Measurements from ENCODE around the gene CDC14C.
"Not testable (repeated sequence)": the region's sequence is repeated elsewhere in the genome, so short reads cannot be mapped to it uniquely, and the experiment has no call there.

CDC14C gene

DNA sequence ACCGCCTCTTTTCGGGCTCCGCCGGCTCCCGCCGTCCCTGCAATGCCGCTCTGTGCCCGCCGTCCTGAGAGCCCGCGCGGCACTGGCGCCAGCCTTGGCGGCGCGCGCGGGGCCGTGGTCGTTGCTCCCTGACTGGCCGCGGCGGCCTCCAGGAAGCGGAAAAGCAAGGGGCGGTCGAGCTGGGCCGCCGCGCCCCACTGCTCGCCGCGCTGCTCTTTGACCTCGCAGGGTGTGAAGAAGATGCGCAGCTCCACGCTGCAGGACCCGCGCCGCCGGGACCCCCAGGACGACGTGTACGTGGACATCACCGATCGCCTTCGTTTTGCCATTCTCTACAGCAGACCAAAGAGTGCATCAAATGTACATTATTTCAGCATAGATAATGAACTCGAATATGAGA is at the start of gene CDC14C:
TSS of gene CDC14C (plus strand) at position 115 of the 400 bp plus-strand sequence. CDS start at position 241, 126 bp downstream.
- FAIRE-seq: no peak

- no peak for FAIRE-seq
Observed at GRCh38 chr7:48875045-48875916, 49.1 kb upstream of the CDC14C start.

DNA sequence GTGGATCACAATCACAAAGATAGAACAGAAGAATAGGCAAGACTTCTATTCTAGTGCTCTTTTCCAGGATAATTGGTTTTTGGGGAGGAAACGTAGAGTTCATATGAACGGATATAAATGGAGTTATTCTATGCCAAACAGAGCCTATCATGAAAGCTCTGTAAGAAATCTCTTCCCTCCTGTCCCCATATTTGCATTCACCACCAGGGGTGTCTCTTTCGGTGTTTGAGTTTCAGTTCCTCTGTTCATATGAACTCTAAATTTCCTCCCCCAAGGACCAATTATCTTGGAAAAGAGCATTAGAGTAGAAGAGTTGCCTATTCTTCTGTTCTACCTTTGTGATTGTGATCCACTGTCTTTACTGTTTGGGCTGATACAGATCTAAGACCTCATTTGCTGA is 48.3 kb upstream of the CDC14C start:
- FAIRE-seq: no peak

DNA sequence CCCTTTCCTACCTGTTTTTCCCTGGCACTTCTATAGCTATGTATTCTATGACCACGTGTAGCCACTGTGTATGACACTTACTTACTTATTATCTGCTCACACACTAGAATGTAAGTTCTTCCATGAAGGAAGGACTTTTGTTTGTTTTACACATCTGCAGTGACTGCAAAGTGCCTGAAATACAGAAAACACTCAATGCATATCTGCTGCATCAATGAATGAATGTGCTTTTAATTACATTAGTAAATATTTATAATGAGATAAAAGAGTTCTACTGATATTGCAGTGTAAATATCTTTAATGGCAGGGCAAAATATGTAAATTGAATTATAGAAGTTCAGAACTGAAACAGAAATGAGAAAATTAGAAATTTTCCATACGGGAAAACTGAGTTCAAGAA is 43.5 kb upstream of the CDC14C start:
- FAIRE-seq: no peak

GRCh38 chr7:48887500-48887899 is 36.8 kb upstream of the CDC14C start:
- no peak for FAIRE-seq

GRCh38 chr7:48894574-48894973 is 29.8 kb upstream of the CDC14C start:
- no peak for FAIRE-seq

- no peak for FAIRE-seq
Observed at GRCh38 chr7:48899932-48900331, 24.4 kb upstream of the CDC14C start.

- FAIRE-seq: no peak
Observed at GRCh38 chr7:48901966-48902365, 22.4 kb upstream of the CDC14C start.

GRCh38 chr7:48904975-48905374 is 19.4 kb upstream of the CDC14C start:
- no peak for FAIRE-seq

DNA sequence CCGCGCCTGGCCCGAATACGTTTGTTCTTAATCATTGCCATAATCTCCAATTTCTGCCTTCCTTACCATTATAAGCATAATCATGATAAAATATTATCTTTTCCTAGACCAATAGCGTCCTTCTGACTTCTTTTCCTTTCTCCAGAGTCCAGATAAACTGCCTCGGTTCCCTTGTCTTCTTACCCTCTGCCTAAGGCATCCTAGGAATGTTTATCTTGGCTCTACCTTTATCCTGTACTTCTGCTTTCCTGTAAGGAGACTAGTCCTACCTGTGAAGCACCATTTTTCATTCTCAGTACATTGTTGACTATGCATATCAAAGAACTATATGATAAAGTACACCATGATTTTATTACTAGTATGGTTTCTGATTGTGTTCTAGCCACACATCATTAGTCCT is 18.7 kb upstream of the CDC14C start:
- not testable (repeated sequence) for FAIRE-seq

DNA sequence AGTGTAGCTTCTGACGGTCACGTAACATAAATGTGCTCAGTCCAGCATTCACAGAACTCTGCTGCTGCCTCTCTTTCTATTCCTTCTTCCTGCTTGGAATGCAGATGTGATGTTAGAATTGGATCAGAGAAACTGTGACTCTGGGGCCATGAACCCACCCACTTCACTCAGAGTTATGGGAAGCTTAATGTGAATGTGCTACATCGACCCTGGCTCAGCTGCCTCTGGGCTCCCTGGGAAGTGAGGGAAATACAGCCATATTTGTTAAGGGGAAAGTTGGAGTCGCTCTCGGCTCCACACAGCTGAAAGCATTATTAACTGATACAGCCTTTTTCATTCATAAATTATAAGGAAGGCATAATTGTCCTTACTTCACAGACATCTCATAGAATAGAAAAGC is 14.5 kb upstream of the CDC14C start:
- FAIRE-seq: not testable (repeated sequence)

- no peak for FAIRE-seq
Observed at GRCh38 chr7:48931481-48931880, 7.1 kb downstream of the CDC14C start.

DNA sequence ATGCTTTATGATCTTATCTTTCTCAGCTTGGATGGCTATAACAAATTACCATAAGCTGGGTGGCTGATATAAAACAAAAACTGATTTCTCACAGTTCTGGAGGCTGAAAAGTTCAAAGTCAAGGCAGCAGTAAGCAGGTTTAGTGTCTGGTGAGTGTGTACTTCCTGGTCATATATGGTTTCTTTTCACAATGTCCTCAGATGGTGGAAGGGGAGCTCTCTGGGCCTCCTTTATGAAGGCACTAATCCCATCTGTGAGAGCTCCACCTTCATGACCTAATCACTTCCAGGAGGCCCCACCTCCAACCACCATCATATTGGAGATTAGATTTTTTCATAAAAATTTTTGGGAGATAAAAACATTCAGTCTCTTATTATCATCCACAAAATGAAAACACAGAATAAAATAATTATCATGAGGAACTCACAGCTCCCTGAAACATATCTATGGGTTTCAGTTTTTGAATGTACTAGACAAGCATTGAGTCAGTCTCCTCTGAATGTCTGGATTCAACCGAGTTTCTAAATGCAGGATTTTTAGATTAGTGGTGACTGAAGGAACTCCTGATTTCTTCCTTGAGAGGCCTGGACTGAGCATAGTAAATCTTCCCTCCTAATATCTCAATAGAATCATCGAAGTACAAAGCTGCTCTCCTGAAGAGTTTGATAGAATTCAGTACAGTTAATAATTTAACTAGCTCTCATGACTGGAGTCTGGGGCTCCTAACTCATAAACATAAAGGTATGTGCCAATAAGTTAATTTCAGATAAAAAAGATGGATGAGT is 8.0 kb downstream of the CDC14C start:
- FAIRE-seq: no peak

DNA sequence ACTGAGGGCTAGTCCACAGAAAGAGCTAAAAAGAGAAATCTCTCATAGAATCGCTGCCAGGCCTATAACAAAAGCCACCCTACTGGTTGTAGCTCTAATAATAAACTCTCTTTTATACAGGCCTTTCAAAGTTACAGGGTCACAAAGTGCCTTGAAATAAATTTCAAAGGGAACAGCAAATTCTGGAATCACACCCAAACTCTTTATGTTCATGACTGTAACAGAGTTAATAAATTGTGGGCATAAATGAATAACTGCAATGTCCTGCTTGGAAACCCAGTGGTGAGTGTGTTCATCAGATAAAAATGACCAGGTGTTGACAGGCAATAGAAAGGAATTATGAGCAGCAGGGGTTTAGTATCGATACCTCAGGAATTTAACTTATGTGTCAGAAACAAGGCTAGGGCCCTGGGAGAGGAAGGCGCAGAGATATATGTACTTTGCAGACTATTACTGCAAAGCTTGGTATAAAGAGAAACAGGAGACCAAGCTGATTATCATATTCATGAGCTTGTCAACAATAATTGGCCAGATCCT is 9.3 kb downstream of the CDC14C start:
- FAIRE-seq: no peak

- no peak for FAIRE-seq
Observed at GRCh38 chr7:48938539-48939295, 14.4 kb downstream of the CDC14C start.

DNA sequence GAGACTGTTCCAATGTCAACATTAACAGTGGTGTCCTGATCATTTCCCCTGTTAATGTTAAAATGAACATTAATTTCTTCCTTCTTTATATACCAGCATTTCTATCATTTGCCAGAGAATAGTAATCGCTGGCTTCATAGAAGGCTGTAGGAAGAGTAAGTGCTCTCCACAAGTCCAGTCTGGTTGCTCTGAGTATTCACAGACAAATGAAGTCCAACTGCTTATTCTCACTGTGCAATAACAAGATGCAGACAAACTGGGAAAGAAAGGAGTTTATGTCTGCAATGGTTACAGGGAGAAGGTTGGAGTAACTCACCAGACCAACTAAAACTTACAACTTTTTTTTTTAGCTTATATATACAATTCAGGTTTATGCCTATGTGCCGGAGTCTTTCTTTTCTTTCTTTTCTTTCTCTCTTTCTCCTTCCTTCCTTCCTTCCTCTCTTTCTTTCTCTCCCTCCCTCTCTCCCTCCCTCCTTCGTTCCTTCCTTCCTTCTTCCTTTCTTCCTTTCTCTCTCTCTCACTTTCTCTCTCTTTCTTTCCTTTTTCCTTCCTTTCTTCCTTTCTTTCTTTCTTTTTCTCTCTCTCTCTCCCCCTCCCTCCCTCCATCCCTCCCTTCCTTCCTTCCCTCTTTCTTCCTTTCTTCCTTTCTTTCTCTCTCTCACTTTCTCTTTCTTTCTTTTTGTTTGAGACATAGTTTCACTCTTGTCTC is 19.1 kb downstream of the CDC14C start:
- FAIRE-seq: no peak

DNA sequence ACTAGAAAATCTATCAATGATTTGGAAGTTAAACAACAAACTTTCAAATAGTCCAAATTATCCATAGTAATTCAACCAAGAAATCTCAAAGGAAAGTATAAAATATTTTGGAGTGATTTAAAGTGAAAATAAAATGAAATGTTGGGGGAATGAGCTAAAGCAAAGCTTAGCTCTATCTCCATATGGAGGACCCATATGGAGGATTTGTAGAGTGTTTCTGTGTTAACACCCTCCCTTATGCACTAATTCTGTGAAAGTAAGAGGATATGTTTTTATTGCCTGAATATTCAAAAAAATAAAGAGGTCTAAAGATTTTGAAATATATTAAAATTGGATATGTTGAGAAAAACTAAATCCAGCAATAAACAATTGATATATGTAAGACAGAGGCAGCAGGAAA is 31.6 kb downstream of the CDC14C start:
- FAIRE-seq: no peak

GRCh38 chr7:48959676-48960075 is 35.3 kb downstream of the CDC14C start:
- no peak for FAIRE-seq

GRCh38 chr7:48962821-48963505 is 38.6 kb downstream of the CDC14C start:
- no peak for FAIRE-seq

DNA sequence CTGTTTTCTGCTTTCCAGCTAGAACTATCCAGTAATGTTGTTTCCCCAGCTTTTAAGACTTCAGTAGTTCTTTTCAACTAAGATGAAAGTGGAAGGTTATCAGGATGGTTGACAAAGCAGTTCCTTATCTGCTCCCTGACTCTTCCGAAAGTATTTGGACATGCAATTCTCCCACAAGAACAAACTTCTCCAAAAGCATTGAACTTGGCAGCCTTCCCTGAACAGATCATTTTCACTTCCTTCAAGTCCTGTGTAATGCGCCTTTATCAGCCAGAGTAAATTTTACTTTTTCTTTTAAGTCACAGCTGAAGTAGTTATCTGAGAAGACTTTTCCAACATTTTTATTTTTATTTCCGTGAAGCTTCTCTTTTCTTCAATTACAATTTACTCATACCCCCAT is 39.7 kb downstream of the CDC14C start:
- FAIRE-seq: no peak

- no peak for FAIRE-seq
Observed at GRCh38 chr7:48971173-48971572, 46.8 kb downstream of the CDC14C start.

DNA sequence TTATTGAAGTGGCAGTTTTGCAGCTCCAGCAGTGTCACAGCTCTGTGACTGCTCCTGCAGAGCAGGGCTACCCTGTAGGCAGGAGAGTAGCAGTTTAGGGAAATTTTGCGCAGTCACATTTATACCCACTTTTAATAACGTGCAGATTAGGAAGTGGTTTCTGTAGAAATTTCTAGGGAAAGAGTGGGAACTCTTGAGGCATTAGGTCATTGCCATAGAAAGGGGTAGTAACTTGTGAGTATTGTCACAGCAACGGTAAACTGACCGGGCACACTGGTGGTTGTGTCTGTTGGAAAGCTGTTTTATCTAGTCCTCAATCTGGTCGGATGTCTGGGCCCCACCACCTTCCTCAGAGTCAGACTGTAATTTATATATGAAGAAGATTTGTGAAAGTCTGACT is 51.9 kb downstream of the CDC14C start:
- no peak for FAIRE-seq
